K562 (cell line): ENCODE results near the gene VEGFA. TPM values are rescaled to one million over a fixed set of nuclear protein-coding genes. Genes with fewer than 3 reads are reported as not detected.

Source experiments
- CBX1 ChIP-seq: sonication (generic); IDR thresholded peaks from 2 replicates; pipeline ENCODE4 v1.6.1; 2016; ENCODE audit warnings: antibody characterized with exemption, low read depth, mild to moderate bottlenecking
- CBX3 ChIP-seq, 2 experiments: IDR thresholded peaks; 1 replicate in 1 of 2; 2 replicates in 1 of 2; pipeline ENCODE4 v1.6.1; 2012; ENCODE audit warnings: inconsistent platforms in 2 of 2, low read length in 2 of 2, borderline replicate concordance in 1 of 2, control low read depth in 1 of 2
- DLX4 ChIP-seq: fragments of 250-450 bp; sonication (Bioruptor Pico); IDR thresholded peaks from 2 replicates; pipeline ENCODE4 v1.6.1; 2021; ENCODE audit warnings: mild to moderate bottlenecking
- KAT7 ChIP-seq: sonication (generic); formaldehyde crosslinking; IDR thresholded peaks from 2 replicates; pipeline ENCODE4 v1.8.0; 2022; ENCODE audit warnings: missing genetic modification reagents, mild to moderate bottlenecking, borderline replicate concordance
- KDM4B ChIP-seq, 2 experiments: fragments of 450-650 bp in 1 of 2; sonication (generic) in 1 of 2; IDR thresholded peaks; 2 replicates each; pipeline ENCODE4 v1.6.1; 2016 to 2017; ENCODE audit warnings: borderline replicate concordance in 2 of 2, antibody characterized with exemption in 1 of 2, low read depth in 1 of 2, mild to moderate bottlenecking in 1 of 2
- NFIC ChIP-seq: fragments of 450-650 bp; IDR thresholded peaks from 2 replicates; pipeline ENCODE4 v1.6.1; 2017; ENCODE audit warnings: mild to moderate bottlenecking, inconsistent platforms
- NFIX ChIP-seq: fragments of 250-450 bp; sonication (Bioruptor Pico); IDR thresholded peaks from 2 replicates; pipeline ENCODE4 v1.4.0; 2020; ENCODE audit warnings: low read depth, mild to moderate bottlenecking, moderate library complexity
- SMAD2 ChIP-seq: fragments of 150-350 bp; IDR thresholded peaks from 2 replicates; pipeline ENCODE4 v1.6.1; 2014; ENCODE audit warnings: low read depth, mild to moderate bottlenecking, low read length
- SUPT5H ChIP-seq: fragments of 450-650 bp; IDR thresholded peaks from 2 replicates; pipeline ENCODE4 v1.6.1; 2016
- XRCC3 ChIP-seq: fragments of 450-650 bp; IDR thresholded peaks from 2 replicates; pipeline ENCODE4 v1.6.1; 2017; ENCODE audit warnings: mild to moderate bottlenecking, moderate library complexity
- ZBTB11 ChIP-seq, 3 experiments: fragments of 200-800 bp in 1 of 3; fragments of 250-450 bp in 1 of 3; fragments of 450-650 bp in 1 of 3; sonication (Bioruptor Pico) in 1 of 3; sonication (Bioruptor generic) in 1 of 3; formaldehyde crosslinking in 1 of 3; IDR thresholded peaks; 2 replicates each; pipeline versions ENCODE4 v1.6.1 to v1.8.0; 2016 to 2022; ENCODE audit warnings: mild to moderate bottlenecking in 2 of 3, missing genetic modification characterization in 2 of 3, missing compliant biosample characterization in 1 of 3, moderate library complexity in 1 of 3
- ZNF212 ChIP-seq: fragments of 450-650 bp; formaldehyde crosslinking; IDR thresholded peaks from 2 replicates; pipeline ENCODE4 v1.4.0; 2020; ENCODE audit warnings: mild to moderate bottlenecking
- ZNF707 ChIP-seq: fragments of 250-450 bp; sonication (Bioruptor Pico); conservative IDR thresholded peaks from 2 replicates; pipeline ENCODE4 v1.8.0; 2022; ENCODE audit warnings: inconsistent platforms, mild to moderate bottlenecking, moderate library complexity
- polyA plus RNA-seq, 8 experiments: library from polyadenylated mRNA; depleted of rRNA in 4 of 8; stranded (reverse) in 5 of 8; unstranded in 3 of 8; fragments of >200 nt; fragmentation: Nextera tagmentation in 2 of 8; fragmentation: Illumina TruSeq in 1 of 8; extraction: Ambion mirVana in 2 of 8; extraction: Trizol in 1 of 8; gene quantifications; 2 replicates each; pipeline versions ENCODE4 v1.2.1 to v1.2.3, GENCODE V29; 2011 to 2014; ENCODE audit warnings: inconsistent platforms in 1 of 8, missing spikeins in 1 of 8
- total RNA-seq, 7 experiments: library from RNA; depleted of rRNA in 6 of 7; stranded (reverse); fragments of >200 nt in 6 of 7; fragmentation: Illumina TruSeq in 2 of 7; extraction: Trizol in 2 of 7; gene quantifications; 2 replicates each; pipeline versions ENCODE4 v1.2.1 to v1.2.3, GENCODE V29; 2011 to 2021; ENCODE audit warnings: low replicate concordance in 1 of 7
- TF ChIP-seq, protein P1 (sequence below): fragments of 450-650 bp; IDR thresholded peaks from 2 replicates; pipeline ENCODE4 v1.6.1; 2017; ENCODE audit warnings: antibody characterized with exemption, mild to moderate bottlenecking
- TF ChIP-seq, protein P2 (sequence below): sonication (generic); formaldehyde crosslinking; IDR thresholded peaks from 2 replicates; pipeline ENCODE4 v1.8.0; 2022; ENCODE audit warnings: mild to moderate bottlenecking, missing genetic modification reagents

VEGFA gene
- total and polyA plus RNA-seq, 9 of the 15 experiments (the other 6 are each of a cell fraction or from before 2014, with no cell fraction given) = 14.0 to 271 (median 124) TPM

DNA sequence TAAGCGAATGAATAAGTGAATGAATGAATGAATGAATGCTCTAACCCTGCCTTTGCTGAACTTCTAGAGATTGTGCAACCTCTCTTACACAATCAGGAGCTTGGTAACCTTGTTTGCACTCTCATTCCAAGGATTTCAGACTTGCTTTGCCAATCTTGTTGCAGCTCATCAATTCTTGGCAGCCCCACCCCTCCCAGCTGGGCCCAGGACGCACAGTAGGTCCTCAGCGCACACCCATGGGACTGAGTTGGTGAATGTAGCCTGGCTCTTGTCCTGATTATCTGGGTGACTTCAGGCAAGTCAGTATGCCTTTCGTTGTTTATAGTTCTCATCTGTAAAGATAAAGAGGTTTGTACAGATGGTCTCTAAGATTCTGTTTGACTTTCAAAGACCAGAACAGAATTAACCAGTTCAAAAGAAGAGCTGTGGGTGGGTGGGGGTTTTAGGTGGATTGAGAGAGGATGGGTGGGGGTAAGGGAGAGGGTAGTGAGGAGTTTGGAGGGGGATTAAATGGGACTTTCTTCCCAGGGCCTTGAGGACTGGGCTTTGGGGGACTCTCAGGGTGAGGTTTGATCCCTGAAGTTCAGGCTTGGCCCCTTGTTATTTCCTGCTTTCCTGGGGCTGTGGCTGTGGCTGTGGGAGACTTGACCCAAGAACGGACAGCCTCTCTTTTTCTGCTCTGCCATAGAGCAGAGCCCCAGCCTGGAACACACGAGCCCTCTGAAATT is 33.2 kb downstream of the VEGFA start (continued):
- TF ChIP-seq, protein P1, sequence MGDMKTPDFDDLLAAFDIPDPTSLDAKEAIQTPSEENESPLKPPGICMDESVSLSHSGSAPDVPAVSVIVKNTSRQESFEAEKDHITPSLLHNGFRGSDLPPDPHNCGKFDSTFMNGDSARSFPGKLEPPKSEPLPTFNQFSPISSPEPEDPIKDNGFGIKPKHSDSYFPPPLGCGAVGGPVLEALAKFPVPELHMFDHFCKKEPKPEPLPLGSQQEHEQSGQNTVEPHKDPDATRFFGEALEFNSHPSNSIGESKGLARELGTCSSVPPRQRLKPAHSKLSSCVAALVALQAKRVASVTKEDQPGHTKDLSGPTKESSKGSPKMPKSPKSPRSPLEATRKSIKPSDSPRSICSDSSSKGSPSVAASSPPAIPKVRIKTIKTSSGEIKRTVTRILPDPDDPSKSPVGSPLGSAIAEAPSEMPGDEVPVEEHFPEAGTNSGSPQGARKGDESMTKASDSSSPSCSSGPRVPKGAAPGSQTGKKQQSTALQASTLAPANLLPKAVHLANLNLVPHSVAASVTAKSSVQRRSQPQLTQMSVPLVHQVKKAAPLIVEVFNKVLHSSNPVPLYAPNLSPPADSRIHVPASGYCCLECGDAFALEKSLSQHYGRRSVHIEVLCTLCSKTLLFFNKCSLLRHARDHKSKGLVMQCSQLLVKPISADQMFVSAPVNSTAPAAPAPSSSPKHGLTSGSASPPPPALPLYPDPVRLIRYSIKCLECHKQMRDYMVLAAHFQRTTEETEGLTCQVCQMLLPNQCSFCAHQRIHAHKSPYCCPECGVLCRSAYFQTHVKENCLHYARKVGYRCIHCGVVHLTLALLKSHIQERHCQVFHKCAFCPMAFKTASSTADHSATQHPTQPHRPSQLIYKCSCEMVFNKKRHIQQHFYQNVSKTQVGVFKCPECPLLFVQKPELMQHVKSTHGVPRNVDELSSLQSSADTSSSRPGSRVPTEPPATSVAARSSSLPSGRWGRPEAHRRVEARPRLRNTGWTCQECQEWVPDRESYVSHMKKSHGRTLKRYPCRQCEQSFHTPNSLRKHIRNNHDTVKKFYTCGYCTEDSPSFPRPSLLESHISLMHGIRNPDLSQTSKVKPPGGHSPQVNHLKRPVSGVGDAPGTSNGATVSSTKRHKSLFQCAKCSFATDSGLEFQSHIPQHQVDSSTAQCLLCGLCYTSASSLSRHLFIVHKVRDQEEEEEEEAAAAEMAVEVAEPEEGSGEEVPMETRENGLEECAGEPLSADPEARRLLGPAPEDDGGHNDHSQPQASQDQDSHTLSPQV = no peak
- TF ChIP-seq NFIC (peak; percentile 67), DLX4 (no peak), XRCC3 (no peak), NFIX (CRISPR knock-in tag) (no peak), ZBTB11 (CRISPR knock-in tag; IDR thresholded peaks at IDR 0.05) (no peak), KAT7 (no peak), SMAD2 (no peak), SUPT5H (no peak), CBX1 (no peak), ZNF212 (CRISPR knock-in tag) (no peak), ZNF707 (CRISPR knock-in tag) (no peak), KDM4B (IDR thresholded peaks at IDR 0.05; ENCODE audit: borderline replicate concordance in 2 of 2, low read depth in 1 of 2) (no peak), CBX3 (IDR thresholded peaks at IDR 0.05; ENCODE audit: borderline replicate concordance in 1 of 2, low read length in 2 of 2) (no peak)
- TF ChIP-seq, protein P2, sequence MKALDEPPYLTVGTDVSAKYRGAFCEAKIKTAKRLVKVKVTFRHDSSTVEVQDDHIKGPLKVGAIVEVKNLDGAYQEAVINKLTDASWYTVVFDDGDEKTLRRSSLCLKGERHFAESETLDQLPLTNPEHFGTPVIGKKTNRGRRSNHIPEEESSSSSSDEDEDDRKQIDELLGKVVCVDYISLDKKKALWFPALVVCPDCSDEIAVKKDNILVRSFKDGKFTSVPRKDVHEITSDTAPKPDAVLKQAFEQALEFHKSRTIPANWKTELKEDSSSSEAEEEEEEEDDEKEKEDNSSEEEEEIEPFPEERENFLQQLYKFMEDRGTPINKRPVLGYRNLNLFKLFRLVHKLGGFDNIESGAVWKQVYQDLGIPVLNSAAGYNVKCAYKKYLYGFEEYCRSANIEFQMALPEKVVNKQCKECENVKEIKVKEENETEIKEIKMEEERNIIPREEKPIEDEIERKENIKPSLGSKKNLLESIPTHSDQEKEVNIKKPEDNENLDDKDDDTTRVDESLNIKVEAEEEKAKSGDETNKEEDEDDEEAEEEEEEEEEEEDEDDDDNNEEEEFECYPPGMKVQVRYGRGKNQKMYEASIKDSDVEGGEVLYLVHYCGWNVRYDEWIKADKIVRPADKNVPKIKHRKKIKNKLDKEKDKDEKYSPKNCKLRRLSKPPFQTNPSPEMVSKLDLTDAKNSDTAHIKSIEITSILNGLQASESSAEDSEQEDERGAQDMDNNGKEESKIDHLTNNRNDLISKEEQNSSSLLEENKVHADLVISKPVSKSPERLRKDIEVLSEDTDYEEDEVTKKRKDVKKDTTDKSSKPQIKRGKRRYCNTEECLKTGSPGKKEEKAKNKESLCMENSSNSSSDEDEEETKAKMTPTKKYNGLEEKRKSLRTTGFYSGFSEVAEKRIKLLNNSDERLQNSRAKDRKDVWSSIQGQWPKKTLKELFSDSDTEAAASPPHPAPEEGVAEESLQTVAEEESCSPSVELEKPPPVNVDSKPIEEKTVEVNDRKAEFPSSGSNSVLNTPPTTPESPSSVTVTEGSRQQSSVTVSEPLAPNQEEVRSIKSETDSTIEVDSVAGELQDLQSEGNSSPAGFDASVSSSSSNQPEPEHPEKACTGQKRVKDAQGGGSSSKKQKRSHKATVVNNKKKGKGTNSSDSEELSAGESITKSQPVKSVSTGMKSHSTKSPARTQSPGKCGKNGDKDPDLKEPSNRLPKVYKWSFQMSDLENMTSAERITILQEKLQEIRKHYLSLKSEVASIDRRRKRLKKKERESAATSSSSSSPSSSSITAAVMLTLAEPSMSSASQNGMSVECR (CRISPR knock-in tag) = no peak
